ENCODE measurements around the gene ENTHD1.

GRCh38 chr22:39932166-39932565 lies 38.6 kb upstream of the ENTHD1 start:
- TF ChIP-seq CTCF (IDR thresholded peaks at IDR 0.05; ENCODE audit: poor library complexity, severe bottlenecking) (no peak), RAD21 (conservative IDR thresholded peaks at IDR 0.05) (no peak), EP300 (conservative IDR thresholded peaks at IDR 0.05; ENCODE audit: poor library complexity, severe bottlenecking) (no peak), EZH2 (IDR thresholded peaks at IDR 0.05; ENCODE audit: borderline replicate concordance, insufficient read depth, low read length, poor library complexity, severe bottlenecking) (no peak)
- TF ChIP-seq, protein P1, sequence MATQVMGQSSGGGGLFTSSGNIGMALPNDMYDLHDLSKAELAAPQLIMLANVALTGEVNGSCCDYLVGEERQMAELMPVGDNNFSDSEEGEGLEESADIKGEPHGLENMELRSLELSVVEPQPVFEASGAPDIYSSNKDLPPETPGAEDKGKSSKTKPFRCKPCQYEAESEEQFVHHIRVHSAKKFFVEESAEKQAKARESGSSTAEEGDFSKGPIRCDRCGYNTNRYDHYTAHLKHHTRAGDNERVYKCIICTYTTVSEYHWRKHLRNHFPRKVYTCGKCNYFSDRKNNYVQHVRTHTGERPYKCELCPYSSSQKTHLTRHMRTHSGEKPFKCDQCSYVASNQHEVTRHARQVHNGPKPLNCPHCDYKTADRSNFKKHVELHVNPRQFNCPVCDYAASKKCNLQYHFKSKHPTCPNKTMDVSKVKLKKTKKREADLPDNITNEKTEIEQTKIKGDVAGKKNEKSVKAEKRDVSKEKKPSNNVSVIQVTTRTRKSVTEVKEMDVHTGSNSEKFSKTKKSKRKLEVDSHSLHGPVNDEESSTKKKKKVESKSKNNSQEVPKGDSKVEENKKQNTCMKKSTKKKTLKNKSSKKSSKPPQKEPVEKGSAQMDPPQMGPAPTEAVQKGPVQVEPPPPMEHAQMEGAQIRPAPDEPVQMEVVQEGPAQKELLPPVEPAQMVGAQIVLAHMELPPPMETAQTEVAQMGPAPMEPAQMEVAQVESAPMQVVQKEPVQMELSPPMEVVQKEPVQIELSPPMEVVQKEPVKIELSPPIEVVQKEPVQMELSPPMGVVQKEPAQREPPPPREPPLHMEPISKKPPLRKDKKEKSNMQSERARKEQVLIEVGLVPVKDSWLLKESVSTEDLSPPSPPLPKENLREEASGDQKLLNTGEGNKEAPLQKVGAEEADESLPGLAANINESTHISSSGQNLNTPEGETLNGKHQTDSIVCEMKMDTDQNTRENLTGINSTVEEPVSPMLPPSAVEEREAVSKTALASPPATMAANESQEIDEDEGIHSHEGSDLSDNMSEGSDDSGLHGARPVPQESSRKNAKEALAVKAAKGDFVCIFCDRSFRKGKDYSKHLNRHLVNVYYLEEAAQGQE (IDR thresholded peaks at IDR 0.05; ENCODE audit: borderline replicate concordance), result no peak
